H1 (cell line): Measurements from ENCODE around the gene LRRC26. TPM values are rescaled to one million over a fixed set of nuclear protein-coding genes. Genes with fewer than 3 reads are reported as not detected.
A peak's percentile ranks its signal among the peaks of the same experiment; 100 is the strongest.

Experiments used
- CTCF ChIA-PET: fragments of 300-600 bp; sonication (Branson Sonifier 250); formaldehyde crosslinking; loops from one replicate; lab custom pipeline; 2021; ENCODE audit not compliant: partially characterized antibody; lab: Charles Lee
- POLR2A ChIA-PET: fragments of 300-600 bp; sonication (Branson Sonifier 250); formaldehyde crosslinking; loops from one replicate; lab custom pipeline; 2021; ENCODE audit warnings: inconsistent platforms; ENCODE audit not compliant: partially characterized antibody; lab: Charles Lee
- DNase-seq, 2 experiments: peaks; one replicate each; pipeline versions ENCODE4 v3.0.0 to v3.0.0-alpha.2; 2010 to 2022; ENCODE audit warnings: low spot score in 2 of 2, low read depth in 1 of 2, mixed read lengths in 1 of 2
- FAIRE-seq: peaks from 2 replicates; lab custom pipeline; 2011; peaks lifted over from hg19 to GRCh38; lab: Jason Lieb, UNC
- H2AFZ ChIP-seq: 2 replicates; pipeline ENCODE4 v1.8.1; 2012; ENCODE audit warnings: low read length, inconsistent platforms
- H2AK5ac ChIP-seq: 2 replicates; pipeline ENCODE4 v1.6.1; 2013; ENCODE audit warnings: low read depth, low read length
- H2BK120ac ChIP-seq: replicated peaks from 2 replicates; pipeline ENCODE3; 2013; ENCODE audit warnings: low read depth, low read length, inconsistent platforms
- H2BK12ac ChIP-seq: 2 replicates; pipeline ENCODE4 v1.6.1; 2013; ENCODE audit warnings: low read depth, low read length
- H2BK15ac ChIP-seq: 2 replicates; pipeline ENCODE4 v1.6.1; 2013; ENCODE audit warnings: low read length
- H2BK20ac ChIP-seq: 2 replicates; pipeline ENCODE4 v1.6.1; 2013; ENCODE audit warnings: low read length
- H2BK5ac ChIP-seq: 2 replicates; pipeline ENCODE4 v1.6.1; 2013; ENCODE audit warnings: low read depth, low read length
- H3K14ac ChIP-seq: 2 replicates; pipeline ENCODE4 v1.6.1; 2013; ENCODE audit warnings: inconsistent platforms; ENCODE audit not compliant: insufficient read length
- H3K18ac ChIP-seq: 2 replicates; pipeline ENCODE4 v1.6.1; 2013; ENCODE audit warnings: low read length; ENCODE audit errors: extremely low read depth
- H3K23ac ChIP-seq: 2 replicates; pipeline ENCODE4 v1.6.1; 2013; ENCODE audit warnings: inconsistent platforms; ENCODE audit not compliant: insufficient read length
- H3K23me2 ChIP-seq: 2 replicates; pipeline ENCODE4 v1.6.1; 2013; ENCODE audit warnings: low read depth, low read length
- H3K27ac ChIP-seq: 2 replicates; pipeline ENCODE4 v1.6.1; 2011; ENCODE audit warnings: low read depth, low read length, inconsistent platforms
- H3K27me3 ChIP-seq, 4 experiments: replicated peaks in 1 of 4; 1 replicate in 1 of 4; 2 replicates in 3 of 4; pipeline versions ENCODE4 v1.6.1 to v1.8.1; 2011 to 2013; ENCODE audit warnings: low read length in 3 of 4, mild to moderate bottlenecking in 3 of 4, inconsistent platforms in 2 of 4, mixed read lengths in 2 of 4, moderate library complexity in 1 of 4; ENCODE audit not compliant: control insufficient read depth in 3 of 4, insufficient read depth in 3 of 4; ENCODE audit errors: extremely low read depth in 1 of 4
- H3K36me3 ChIP-seq, 4 experiments: 2 replicates each; pipeline versions ENCODE4 v1.6.1 to v1.8.1; 2011 to 2013; ENCODE audit warnings: mild to moderate bottlenecking in 4 of 4, low read length in 3 of 4, moderate library complexity in 2 of 4, control low read depth in 1 of 4, inconsistent platforms in 1 of 4; ENCODE audit not compliant: insufficient read depth in 4 of 4, control insufficient read depth in 2 of 4
- H3K4ac ChIP-seq: replicated peaks from 2 replicates; pipeline ENCODE3; 2013; ENCODE audit warnings: low read length, low read depth, mixed read lengths, inconsistent platforms; ENCODE audit not compliant: insufficient read length
- H3K4me1 ChIP-seq, 4 experiments: replicated peaks in 1 of 4; 1 replicate in 1 of 4; 2 replicates in 3 of 4; pipeline versions ENCODE4 v1.6.1 to v1.8.1; 2011 to 2013; ENCODE audit warnings: low read length in 3 of 4, inconsistent platforms in 2 of 4, mixed read lengths in 1 of 4; ENCODE audit not compliant: insufficient read depth in 4 of 4, control insufficient read depth in 3 of 4
- H3K4me2 ChIP-seq, 2 experiments: 2 replicates each; pipeline versions ENCODE4 v1.6.1 to v1.8.1; 2011 to 2013; ENCODE audit warnings: low read depth in 2 of 2, low read length in 2 of 2, control low read depth in 1 of 2, inconsistent platforms in 1 of 2, mild to moderate bottlenecking in 1 of 2; ENCODE audit not compliant: insufficient read depth in 1 of 2
- H3K4me3 ChIP-seq, 4 experiments: fragments of 200-600, 300-600 bp in 1 of 4; sonication (generic), shearing (Covaris generic), sonication (Bioruptor Twin) in 1 of 4; 2 replicates each; pipeline versions ENCODE4 v1.5.1 to v1.8.1; 2011 to 2016; ENCODE audit warnings: low read length in 4 of 4, low read depth in 3 of 4, control low read depth in 2 of 4, inconsistent platforms in 2 of 4, mild to moderate bottlenecking in 2 of 4, mixed read lengths in 1 of 4, moderate library complexity in 1 of 4; ENCODE audit not compliant: insufficient read depth in 2 of 4; ENCODE audit errors: extremely low read depth in 1 of 4
- H3K56ac ChIP-seq: replicated peaks from 2 replicates; pipeline ENCODE3; 2013; ENCODE audit warnings: low read depth, mild to moderate bottlenecking, mixed read lengths, low read length, inconsistent platforms; ENCODE audit not compliant: insufficient read length
- H3K79me1 ChIP-seq: 2 replicates; pipeline ENCODE4 v1.6.1; 2013; ENCODE audit warnings: low read depth, low read length, control low read depth
- H3K79me2 ChIP-seq, 2 experiments: 2 replicates each; pipeline versions ENCODE4 v1.6.1 to v1.8.1; 2012 to 2013; ENCODE audit warnings: low read length in 2 of 2, mild to moderate bottlenecking in 2 of 2, inconsistent platforms in 1 of 2; ENCODE audit not compliant: insufficient read depth in 2 of 2, control insufficient read depth in 1 of 2
- H3K9ac ChIP-seq, 4 experiments: replicated peaks in 1 of 4; 1 replicate in 1 of 4; 2 replicates in 3 of 4; pipeline versions ENCODE4 v1.6.1 to v1.8.1; 2011 to 2013; ENCODE audit warnings: low read depth in 3 of 4, low read length in 3 of 4, control low read depth in 2 of 4, mild to moderate bottlenecking in 2 of 4, moderate library complexity in 2 of 4, inconsistent platforms in 1 of 4; ENCODE audit errors: extremely low read depth in 1 of 4
- H3K9me3 ChIP-seq, 2 experiments: 2 replicates each; pipeline versions ENCODE4 v1.6.1 to v1.8.1; 2012 to 2013; ENCODE audit warnings: mild to moderate bottlenecking in 2 of 2, moderate library complexity in 2 of 2, control low read depth in 1 of 2, inconsistent platforms in 1 of 2, low read depth in 1 of 2, low read length in 1 of 2, mixed read lengths in 1 of 2; ENCODE audit not compliant: insufficient read depth in 2 of 2
- H4K20me1 ChIP-seq, 2 experiments: replicated peaks in 1 of 2; 2 replicates each; pipeline versions ENCODE3 to v1.8.1; 2011 to 2013; ENCODE audit warnings: inconsistent platforms in 2 of 2, low read length in 2 of 2, mild to moderate bottlenecking in 1 of 2; ENCODE audit not compliant: insufficient read depth in 2 of 2, control insufficient read depth in 1 of 2
- H4K5ac ChIP-seq: 2 replicates; pipeline ENCODE4 v1.6.1; 2013; ENCODE audit warnings: low read length, low read depth, mixed read lengths, inconsistent platforms; ENCODE audit not compliant: insufficient read length
- H4K8ac ChIP-seq: 2 replicates; pipeline ENCODE4 v1.8.0; 2013; ENCODE audit warnings: mild to moderate bottlenecking, moderate library complexity, low read length, inconsistent platforms; ENCODE audit not compliant: insufficient read depth; ENCODE audit errors: extremely low read depth
- H4K91ac ChIP-seq: replicated peaks from 2 replicates; pipeline ENCODE3; 2013; ENCODE audit warnings: low read length, mixed read lengths, inconsistent platforms; ENCODE audit not compliant: insufficient read length
- E2F6 ChIP-seq: IDR thresholded peaks from 2 replicates; pipeline ENCODE4 v1.6.1; 2012; ENCODE audit warnings: inconsistent platforms
- GABPA ChIP-seq: IDR thresholded peaks from 2 replicates; pipeline ENCODE4 v1.6.1; 2011; ENCODE audit warnings: mild to moderate bottlenecking, low read length, moderate library complexity, borderline replicate concordance; ENCODE audit not compliant: insufficient read depth
- SAP30 ChIP-seq: fragments of 300-600 bp; sonication (generic); IDR thresholded peaks from 2 replicates; pipeline ENCODE4 v1.7.1; 2012; ENCODE audit warnings: low read length, moderate library complexity, mild to moderate bottlenecking, inconsistent platforms; ENCODE audit not compliant: insufficient read depth, insufficient replicate concordance
- SP2 ChIP-seq: IDR thresholded peaks from 2 replicates; pipeline ENCODE4 v1.6.1; 2012; ENCODE audit warnings: mild to moderate bottlenecking, low read length, inconsistent platforms
- SP4 ChIP-seq: IDR thresholded peaks from 2 replicates; pipeline ENCODE4 v1.6.1; 2012; ENCODE audit warnings: low read length, inconsistent platforms
- SRF ChIP-seq: IDR thresholded peaks from 2 replicates; pipeline ENCODE4 v1.6.1; 2011; ENCODE audit warnings: mild to moderate bottlenecking, low read depth, low read length, moderate library complexity
- TAF1 ChIP-seq: IDR thresholded peaks from 2 replicates; pipeline ENCODE4 v1.6.1; 2011; ENCODE audit warnings: mild to moderate bottlenecking, low read depth, low read length
- WGBS, 2 experiments: shearing (Covaris generic) in 1 of 2; methylation state at CpG; one replicate each; pipeline versions ENCODE4 v1.1.6 to v1.1.7; 2013 to 2015; ENCODE audit warnings: low lambda C conversion rate in 2 of 2, mixed read lengths in 2 of 2, inconsistent platforms in 1 of 2, low coverage in 1 of 2, missing lambda C conversion rate in 1 of 2; ENCODE audit not compliant: insufficient replicate concordance in 2 of 2, insufficient coverage in 1 of 2, insufficient read length in 1 of 2; ENCODE audit errors: extremely low coverage in 1 of 2, missing lambda C conversion rate in 1 of 2; 5-methylcytosine and 5-hydroxymethylcytosine counted together
- polyA plus RNA-seq, 7 experiments: library from polyadenylated mRNA; depleted of rRNA in 3 of 7; stranded (reverse) in 5 of 7; unstranded in 2 of 7; fragments of >200 nt in 5 of 7; fragments of 200-250 nt in 2 of 7; gene quantifications; 1 replicate in 5 of 7; 2 replicates in 1 of 7; 4 replicates in 1 of 7; pipeline versions ENCODE4 v1.2.1 to v1.2.3, GENCODE V29; 2011 to 2013; ENCODE audit warnings: missing spikeins in 2 of 7, mixed read lengths in 2 of 7
- total RNA-seq: library from RNA; stranded (reverse); fragmentation: NEBNext Ultra II Directional; extraction: Animal tissue kit (Norgen Biotek cat#: 25700); gene quantifications from 2 replicates; pipeline ENCODE4 v1.2.1, GENCODE V29; 2021
- TF ChIP-seq, protein P1 (sequence below): IDR thresholded peaks from 2 replicates; pipeline ENCODE4 v1.6.1; 2012; ENCODE audit warnings: inconsistent platforms

LRRC26 gene
- total and polyA plus RNA-seq, 2 of the 8 experiments (the other 6 are each of a cell fraction or from before 2014, with no cell fraction given), result 0.34 to 0.85 TPM

GRCh38 chr9:137192448-137192780, 22.6 kb upstream of the LRRC26 start:
- no peak for TF ChIP-seq SRF
- TF ChIP-seq E2F6, result no peak
- TF ChIP-seq TAF1, result no peak
- no peak for TF ChIP-seq SAP30
- TF ChIP-seq, protein P1, sequence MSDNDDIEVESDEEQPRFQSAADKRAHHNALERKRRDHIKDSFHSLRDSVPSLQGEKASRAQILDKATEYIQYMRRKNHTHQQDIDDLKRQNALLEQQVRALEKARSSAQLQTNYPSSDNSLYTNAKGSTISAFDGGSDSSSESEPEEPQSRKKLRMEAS, result no peak
- no peak for TF ChIP-seq SP2
- no peak for TF ChIP-seq GABPA
- TF ChIP-seq SP4, result no peak
- no peak overlapping the region for H2AK5ac ChIP-seq
- H3K4ac ChIP-seq, result no peak overlapping the region
- H3K23ac ChIP-seq, result no peak overlapping the region
- no peak overlapping the region for H3K14ac ChIP-seq
- H3K9me3 ChIP-seq, result no peaks in the 10 kb centered on the region
- FAIRE-seq (no peak), DNase-seq (no peak)
- H4K8ac ChIP-seq, result peak overlapping the region; percentile 46; the same call in 1 of the 2 replicates
- no peak overlapping the region for H2BK12ac ChIP-seq
- H2AFZ ChIP-seq, result no peak overlapping the region
- no peak overlapping the region for H2BK20ac ChIP-seq
- POLR2A ChIA-PET, result interaction anchor here (0.6 to 11.0 kb wide), 7 partner anchors 10 to 67 kb away, joined by 3 to 107 read pairs (median 3); partner anchors contain the start of genes NDOR1, RNF224, TMEM203 and TUBB4B
- H3K4me2 ChIP-seq, result no peak overlapping the region
- H3K27me3 ChIP-seq, result no peaks in the 10 kb centered on the region
- no peak overlapping the region for H3K27ac ChIP-seq
- peaks cover 15 to 32% of the 10 kb centered on the region in 2 experiments for H4K20me1 ChIP-seq
- peaks cover 10% of the 10 kb centered on the region for H3K79me1 ChIP-seq
- H3K36me3 ChIP-seq, result peaks cover 0 to 4% (median 1%) of the 10 kb centered on the region in 4 experiments; a peak in 2 of 8 replicates
- no peak overlapping the region for H3K56ac ChIP-seq
- no peak overlapping the region for H2BK5ac ChIP-seq
- no peak overlapping the region for H4K91ac ChIP-seq
- 88% methylated on average over 10 of the region's 10 CpGs; no CpG with 5 or more reads in 1 of the 2 experiments for WGBS, 2 experiments
- peaks cover 0 to 24% of the 10 kb centered on the region in 2 experiments; a peak in 1 of 4 replicates for H3K79me2 ChIP-seq
- H3K23me2 ChIP-seq, result peaks cover 8% of the 10 kb centered on the region; the same call in 1 of the 2 replicates
- no peak overlapping the region for H2BK120ac ChIP-seq
- CTCF ChIA-PET, result interaction anchor here (1.1 to 14.0 kb wide), 5 partner anchors 15 to 62 kb away, joined by 3 to 204 read pairs (median 4); partner anchors contain the start of genes CYSRT1, LRRC26, RNF208 and RNF224
- H3K9ac ChIP-seq, result no peak overlapping the region
- H3K4me1 ChIP-seq, result peaks cover 0 to 29% (median 9%) of the 10 kb centered on the region in 4 experiments; a peak in 6 of 7 replicates
- no peak overlapping the region for H3K4me3 ChIP-seq
- H2BK15ac ChIP-seq, result no peak overlapping the region
- no peak overlapping the region for H3K18ac ChIP-seq
- no peak overlapping the region for H4K5ac ChIP-seq
